B cell (primary cell): ENCODE results near the gene CACUL1. TPM values are rescaled to one million over a fixed set of nuclear protein-coding genes. Genes with fewer than 3 reads are reported as not detected.
A peak's percentile ranks its signal among the peaks of the same experiment; 100 is the strongest.

Experiments
- ATAC-seq: fragments of 200-7000 bp; cut with Tn5 transposase; one replicate; pipeline ENCODE4 v1.10.0; 2021; ENCODE audit warnings: low read depth, mild to moderate bottlenecking, moderate number of reproducible peaks, moderate library complexity
- CTCF ChIA-PET: fragments of 350-600 bp; sonication (Branson Sonifier 250); formaldehyde crosslinking; loops from one replicate; lab custom pipeline; 2021; ENCODE audit warnings: antibody characterized with exemption, inconsistent platforms; lab: Charles Lee
- POLR2A ChIA-PET: fragments of 350-600 bp; sonication (Branson Sonifier 250); formaldehyde crosslinking; loops from one replicate; lab custom pipeline; 2021; ENCODE audit warnings: antibody characterized with exemption; lab: Charles Lee
- DNase-seq: peaks from one replicate; pipeline ENCODE4 v3.0.0; 2013
- H2AFZ ChIP-seq: 2 replicates; pipeline ENCODE4 v1.6.1; 2012; ENCODE audit warnings: mild to moderate bottlenecking, low read depth, low read length; ENCODE audit not compliant: insufficient read depth, poor library complexity, severe bottlenecking
- H3K27ac ChIP-seq, 2 donors: 1 replicate in 1 of 2; 2 replicates in 1 of 2; pipeline ENCODE4 v1.5.1; 2012 to 2013; ENCODE audit warnings: low read length in 2 of 2, mild to moderate bottlenecking in 2 of 2, moderate library complexity in 1 of 2
- H3K27me3 ChIP-seq, 4 experiments: fragments of 200-600 bp in 1 of 4; sonication (generic) in 1 of 4; replicated peaks in 1 of 4; 1 replicate in 2 of 4; 2 replicates in 2 of 4; pipeline versions ENCODE4 v1.6.1 to v1.7.0; 2013 to 2016; ENCODE audit warnings: low read length in 3 of 4, mild to moderate bottlenecking in 2 of 4, mixed read lengths in 1 of 4, moderate library complexity in 1 of 4; ENCODE audit not compliant: insufficient read depth in 4 of 4, control insufficient read depth in 3 of 4; ENCODE audit errors: control extremely low read depth in 1 of 4
- H3K36me3 ChIP-seq, 2 experiments: replicated peaks in 1 of 2; 1 replicate in 1 of 2; 2 replicates in 1 of 2; pipeline versions ENCODE4 v1.6.1 to v1.7.1; 2013; ENCODE audit warnings: low read length in 1 of 2; ENCODE audit not compliant: insufficient read depth in 2 of 2, control insufficient read depth in 1 of 2; ENCODE audit errors: control extremely low read depth in 1 of 2, extremely low read depth in 1 of 2
- H3K4me1 ChIP-seq, 2 donors: fragments of 200-600 bp in 1 of 2; sonication (generic) in 1 of 2; 1 replicate in 1 of 2; 2 replicates in 1 of 2; pipeline versions ENCODE4 v1.5.1 to v1.6.1; 2013 to 2017; ENCODE audit warnings: low read length in 2 of 2; ENCODE audit not compliant: control insufficient read depth in 2 of 2, insufficient read depth in 2 of 2
- H3K4me2 ChIP-seq: replicated peaks from 2 replicates; pipeline ENCODE3; 2012; ENCODE audit warnings: mild to moderate bottlenecking, low read depth, low read length; ENCODE audit not compliant: poor library complexity, severe bottlenecking
- H3K4me3 ChIP-seq, 5 experiments: fragments of 200-600 bp in 1 of 5; sonication (generic) in 1 of 5; 1 replicate in 3 of 5; 2 replicates in 2 of 5; pipeline versions ENCODE4 v1.5.1 to v1.7.0; 2011 to 2016; ENCODE audit warnings: low read length in 4 of 5, mild to moderate bottlenecking in 4 of 5, low read depth in 2 of 5, control low read depth in 1 of 5, moderate library complexity in 1 of 5; ENCODE audit not compliant: insufficient read depth in 1 of 5; ENCODE audit errors: control extremely low read depth in 1 of 5, extremely low read depth in 1 of 5
- H3K79me2 ChIP-seq: fragments of 200-600 bp; sonication (generic); one replicate; pipeline ENCODE4 v1.6.0; 2016; ENCODE audit warnings: low read length; ENCODE audit not compliant: control insufficient read depth, insufficient read depth
- H3K9ac ChIP-seq: fragments of 200-600 bp; sonication (generic); 2 replicates; pipeline ENCODE4 v1.6.1; 2017; ENCODE audit warnings: mild to moderate bottlenecking, low read length, moderate library complexity
- H3K9me3 ChIP-seq, 3 donors: one replicate each; pipeline versions ENCODE4 v1.6.1 to v1.7.1; 2013; ENCODE audit warnings: low read length in 2 of 3; ENCODE audit not compliant: control insufficient read depth in 2 of 3, insufficient read depth in 1 of 3; ENCODE audit errors: control extremely low read depth in 1 of 3
- H4K20me1 ChIP-seq: 2 replicates; pipeline ENCODE4 v1.6.0; 2012; ENCODE audit warnings: mild to moderate bottlenecking, low read length; ENCODE audit not compliant: insufficient read depth, control insufficient read depth, poor library complexity, severe bottlenecking
- H3K27ac Mint-ChIP-seq: one replicate; pipeline ENCODE4 v1.8.0; 2021; ENCODE audit warnings: mixed read lengths
- H3K27me3 Mint-ChIP-seq: one replicate; pipeline ENCODE4 v1.8.0; 2021; ENCODE audit warnings: mixed read lengths
- H3K4me1 Mint-ChIP-seq: one replicate; pipeline ENCODE4 v1.8.0; 2021; ENCODE audit warnings: mixed read lengths
- H3K4me3 Mint-ChIP-seq: one replicate; pipeline ENCODE4 v1.8.0; 2021; ENCODE audit warnings: mixed read lengths
- H3K9me3 Mint-ChIP-seq: one replicate; pipeline ENCODE4 v1.8.0; 2022; ENCODE audit warnings: mixed read lengths; ENCODE audit not compliant: insufficient read depth
- EZH2 ChIP-seq: IDR thresholded peaks from 2 replicates; pipeline ENCODE4 v1.6.1; 2012; ENCODE audit warnings: borderline replicate concordance, low read depth, mild to moderate bottlenecking, moderate library complexity, low read length; ENCODE audit not compliant: insufficient read depth, poor library complexity, severe bottlenecking
- WGBS: methylation state at CpG from one replicate; pipeline ENCODE4 v1.1.5; 2013; ENCODE audit warnings: missing lambda C conversion rate; ENCODE audit not compliant: insufficient coverage; 5-methylcytosine and 5-hydroxymethylcytosine counted together
- intact Hi-C: fragments of 100-400 bp; cut with micrococcal nuclease; formaldehyde crosslinking; loops from one replicate; pipeline ENCODE4 v1.10.0; 2022
- polyA plus RNA-seq: library from polyadenylated mRNA; depleted of rRNA; stranded (reverse); fragments of >200 nt; gene quantifications from 2 replicates; pipeline ENCODE4 v1.2.3, GENCODE V29; 2012
- total RNA-seq, 2 donors: library from RNA; stranded (reverse); fragments of 120-200 nt in 1 of 2; gene quantifications; 1 replicate in 1 of 2; 2 replicates in 1 of 2; pipeline versions ENCODE4 v1.2.3 to v1.2.4, GENCODE V29; 2013 to 2022
- TF ChIP-seq, protein P1 (sequence below): fragments of 200-600 bp; IDR thresholded peaks from one replicate; pipeline ENCODE4 v1.8.0; 2022; ENCODE audit warnings: antibody characterized with exemption, mild to moderate bottlenecking

Gene CACUL1
- total and polyA plus RNA-seq, 2 donors (not counting 1 experiment from before 2014, with no cell fraction given), result 7.4 to 39.5 TPM

DNA sequence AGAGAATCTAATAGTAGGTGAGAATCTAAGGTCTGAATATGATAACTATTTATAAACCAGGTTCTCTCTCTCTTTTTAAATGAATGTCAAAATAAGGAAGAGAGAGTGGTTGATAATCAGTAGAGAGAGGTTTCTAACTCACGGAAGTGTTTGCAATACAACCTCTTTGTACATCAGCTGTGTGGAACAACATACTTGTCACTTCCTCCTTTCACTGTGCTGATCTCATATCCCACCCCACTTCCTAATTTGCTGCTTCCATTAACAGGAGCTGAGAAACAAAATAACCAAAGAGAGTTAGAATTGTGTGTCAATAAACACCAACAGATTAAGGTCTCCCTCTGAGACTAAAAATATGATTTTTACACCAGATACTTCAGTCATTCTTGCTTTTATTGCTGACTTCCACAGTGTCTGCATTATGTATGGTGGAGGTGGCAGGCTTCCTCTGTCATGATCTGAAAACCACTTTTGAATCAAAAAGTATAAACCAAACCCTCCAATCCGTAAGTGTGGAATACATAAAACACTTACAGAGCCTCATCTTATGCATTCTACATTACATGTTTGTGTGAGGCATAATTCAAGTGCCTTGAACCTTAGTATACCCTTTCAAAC is 25.0 kb downstream of the CACUL1 start:
- Mint-ChIP-seq H3K9me3 (no peaks in the 10 kb centered on the region), H3K4me3 (peak overlapping the region; percentile 72), H3K27ac (peak overlapping the region; percentile 94), H3K27me3 (no peaks in the 10 kb centered on the region), H3K4me1 (peaks cover 47% of the 10 kb centered on the region)
- H3K36me3 ChIP-seq, result peaks cover 4 to 5% of the 10 kb centered on the region in 2 experiments
- POLR2A ChIA-PET, result interaction anchor here (2.5 kb wide), 1 partner anchor 25 kb away, joined by 11 read pairs; the partner anchor contains the start of gene CACUL1
- H3K27me3 ChIP-seq, result no peaks in the 10 kb centered on the region
- no peak for TF ChIP-seq EZH2
- TF ChIP-seq, protein P1, sequence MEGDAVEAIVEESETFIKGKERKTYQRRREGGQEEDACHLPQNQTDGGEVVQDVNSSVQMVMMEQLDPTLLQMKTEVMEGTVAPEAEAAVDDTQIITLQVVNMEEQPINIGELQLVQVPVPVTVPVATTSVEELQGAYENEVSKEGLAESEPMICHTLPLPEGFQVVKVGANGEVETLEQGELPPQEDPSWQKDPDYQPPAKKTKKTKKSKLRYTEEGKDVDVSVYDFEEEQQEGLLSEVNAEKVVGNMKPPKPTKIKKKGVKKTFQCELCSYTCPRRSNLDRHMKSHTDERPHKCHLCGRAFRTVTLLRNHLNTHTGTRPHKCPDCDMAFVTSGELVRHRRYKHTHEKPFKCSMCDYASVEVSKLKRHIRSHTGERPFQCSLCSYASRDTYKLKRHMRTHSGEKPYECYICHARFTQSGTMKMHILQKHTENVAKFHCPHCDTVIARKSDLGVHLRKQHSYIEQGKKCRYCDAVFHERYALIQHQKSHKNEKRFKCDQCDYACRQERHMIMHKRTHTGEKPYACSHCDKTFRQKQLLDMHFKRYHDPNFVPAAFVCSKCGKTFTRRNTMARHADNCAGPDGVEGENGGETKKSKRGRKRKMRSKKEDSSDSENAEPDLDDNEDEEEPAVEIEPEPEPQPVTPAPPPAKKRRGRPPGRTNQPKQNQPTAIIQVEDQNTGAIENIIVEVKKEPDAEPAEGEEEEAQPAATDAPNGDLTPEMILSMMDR, result no peak
- peak overlapping the region; percentile 84 to 94 for H3K27ac ChIP-seq
- peaks cover 75% of the 10 kb centered on the region for H3K79me2 ChIP-seq
- intact Hi-C loops, result loop anchor here (1.0 kb wide), 1 partner anchor 25 kb away; the partner anchor contains the start of gene CACUL1
- H3K4me2 ChIP-seq, result peak overlapping the region; percentile 65
- peak overlapping the region; percentile 65 for H2AFZ ChIP-seq
- no peaks in the 10 kb centered on the region for H3K9me3 ChIP-seq
- CTCF ChIA-PET, result interaction anchor here (1.1 to 1.8 kb wide), 3 partner anchors 9 to 162 kb away, joined by 3 to 9 read pairs (median 6); partner anchors contain the start of gene CACUL1
- H3K4me3 ChIP-seq, result peak overlapping the region in 3 of 5 experiments; percentile 16 to 45 (median 16)
- H3K4me1 ChIP-seq, result peaks cover 24 to 34% of the 10 kb centered on the region in 2 donors
- DNase-seq (peak; percentile 84), ATAC-seq (peak; percentile 97)
- peak overlapping the region; percentile 38 for H3K9ac ChIP-seq
- H4K20me1 ChIP-seq, result no peaks in the 10 kb centered on the region
- WGBS, result no CpG with 5 or more reads among the region's 2 CpGs

DNA sequence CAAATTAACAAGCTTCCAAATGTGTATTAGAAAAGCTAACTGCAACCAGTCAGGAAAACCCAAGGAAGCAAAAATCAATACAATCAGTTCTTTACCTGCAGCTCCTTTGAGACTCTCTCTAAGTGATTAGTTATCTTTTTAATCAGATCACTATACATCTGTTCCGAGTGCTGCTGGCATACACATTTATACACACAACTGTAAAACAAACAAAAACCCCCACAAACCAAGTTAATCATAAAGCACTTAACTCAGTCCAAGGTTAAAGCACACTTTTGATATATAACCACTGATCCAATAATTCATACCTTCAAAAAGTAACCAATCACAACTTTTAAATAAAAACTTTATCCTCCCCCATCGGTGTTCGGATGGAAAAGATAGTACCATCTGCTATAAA is 25.6 kb downstream of the CACUL1 start:
- peak overlapping the region; percentile 94 for H3K27ac Mint-ChIP-seq
- no peaks in the 10 kb centered on the region for H3K27me3 Mint-ChIP-seq
- WGBS, result 70% methylated on average over 1 of the region's 3 CpGs
- ChIA-PET POLR2A (interaction anchor here (2.5 kb wide), 1 partner anchor 25 kb away, joined by 11 read pairs; the partner anchor contains the start of gene CACUL1), CTCF (interaction anchor here (1.1 to 1.8 kb wide), 2 partner anchors 25 to 161 kb away, joined by 6 to 9 read pairs; partner anchors contain the start of gene CACUL1)
- Histone ChIP-seq H3K79me2 (peaks cover 69% of the 10 kb centered on the region), H3K9me3 (no peaks in the 10 kb centered on the region), H3K36me3 (peaks cover 5 to 6% of the 10 kb centered on the region in 2 experiments), H2AFZ (peak overlapping the region; percentile 65), H3K27ac (peak overlapping the region; percentile 84 to 94), H3K4me1 (peaks cover 24 to 34% of the 10 kb centered on the region in 2 donors), H3K4me3 (peak overlapping the region in 4 of 5 experiments; percentile 3 to 45 (median 16)), H4K20me1 (no peaks in the 10 kb centered on the region), H3K9ac (peak overlapping the region; percentile 38), H3K4me2 (peak overlapping the region; percentile 65), H3K27me3 (no peaks in the 10 kb centered on the region)
- peaks cover 43% of the 10 kb centered on the region for H3K4me1 Mint-ChIP-seq
- DNase-seq (no peak), ATAC-seq (no peak)
- no peaks in the 10 kb centered on the region for H3K9me3 Mint-ChIP-seq
- TF ChIP-seq, protein P1, result no peak
- no peak for TF ChIP-seq EZH2
- peak overlapping the region; percentile 72 for H3K4me3 Mint-ChIP-seq
- intact Hi-C loops, result loop anchor here (1.0 kb wide), 1 partner anchor 25 kb away; the partner anchor contains the start of gene CACUL1
